SK-N-SH (cell line): Measurements from ENCODE around the gene NPC2. TPM values are rescaled to one million over a fixed set of nuclear protein-coding genes. Genes with fewer than 3 reads are reported as not detected.

Experiments used
- CTCF ChIA-PET: fragments of 300-600, 350-600 bp; formaldehyde crosslinking; extraction: SDS; loops from one replicate; lab custom pipeline; 2021; lab: Yijun Ruan, JAX
- POLR2A ChIA-PET: fragments of 350-600 bp; sonication (Branson Sonifier 250); formaldehyde crosslinking; extraction: SDS; loops from one replicate; lab custom pipeline; 2020; ENCODE audit warnings: antibody characterized with exemption, inconsistent platforms; lab: Yijun Ruan, JAX
- DNase-seq: peaks from one replicate; pipeline ENCODE4 v3.0.0; 2012
- H2AFZ ChIP-seq: fragments of 200-600 bp; sonication (generic); 2 replicates; pipeline ENCODE4 v1.8.1; 2016; ENCODE audit warnings: antibody characterized with exemption, mild to moderate bottlenecking, low read depth
- H3F3A ChIP-seq: fragments of 200-600 bp; sonication (generic); replicated peaks from 2 replicates; pipeline ENCODE3; 2016; ENCODE audit warnings: antibody characterized with exemption, mild to moderate bottlenecking; ENCODE audit not compliant: insufficient read depth
- H3K27ac ChIP-seq, 2 experiments: fragments of 200-500 bp in 1 of 2; fragments of 200-600 bp in 1 of 2; sonication (Bioruptor generic) in 1 of 2; sonication (generic), shearing (Covaris generic) in 1 of 2; 2 replicates each; pipeline versions ENCODE4 v1.5.1 to v1.6.1; 2014 to 2016; ENCODE audit warnings: low read depth in 2 of 2, inconsistent platforms in 1 of 2, low read length in 1 of 2, mild to moderate bottlenecking in 1 of 2, mixed read lengths in 1 of 2
- H3K27me3 ChIP-seq: fragments of 200-600 bp; sonication (generic), shearing (Covaris generic); 2 replicates; pipeline ENCODE4 v1.6.1; 2016; ENCODE audit warnings: mixed run types; ENCODE audit not compliant: insufficient read depth
- H3K36me3 ChIP-seq, 2 experiments: fragments of 200-500 bp in 1 of 2; fragments of 200-600 bp in 1 of 2; sonication (Bioruptor generic) in 1 of 2; sonication (generic) in 1 of 2; replicated peaks in 1 of 2; 2 replicates each; pipeline versions ENCODE3 to v1.5.1; 2014 to 2016; ENCODE audit warnings: low read length in 1 of 2, mild to moderate bottlenecking in 1 of 2; ENCODE audit not compliant: insufficient read depth in 2 of 2, control insufficient read depth in 1 of 2
- H3K4me1 ChIP-seq, 2 experiments: fragments of 200-500 bp in 1 of 2; fragments of 200-600 bp in 1 of 2; sonication (Bioruptor generic) in 1 of 2; sonication (generic), shearing (Covaris generic) in 1 of 2; 2 replicates each; pipeline versions ENCODE4 v1.5.1 to v1.6.1; 2014 to 2016; ENCODE audit warnings: low read depth in 1 of 2, low read length in 1 of 2, mixed run types in 1 of 2; ENCODE audit not compliant: insufficient read depth in 2 of 2, control insufficient read depth in 1 of 2
- H3K4me2 ChIP-seq: fragments of 200-600 bp; sonication (generic), shearing (Covaris generic); 2 replicates; pipeline ENCODE4 v1.6.1; 2017; ENCODE audit warnings: mixed run types
- H3K4me3 ChIP-seq, 2 experiments: fragments of 200-500 bp in 1 of 2; fragments of 200-600 bp in 1 of 2; sonication (Bioruptor generic) in 1 of 2; sonication (generic), shearing (Covaris generic) in 1 of 2; 2 replicates each; pipeline versions ENCODE4 v1.5.1 to v1.8.1; 2014 to 2016; ENCODE audit warnings: low read depth in 2 of 2, inconsistent platforms in 1 of 2, low read length in 1 of 2, mild to moderate bottlenecking in 1 of 2, mixed read lengths in 1 of 2, moderate library complexity in 1 of 2
- H3K79me2 ChIP-seq: fragments of 200-600 bp; sonication (generic); 2 replicates; pipeline ENCODE4 v1.8.1; 2017; ENCODE audit warnings: mild to moderate bottlenecking; ENCODE audit not compliant: insufficient read depth
- H3K9ac ChIP-seq: fragments of 200-600 bp; sonication (generic); 2 replicates; pipeline ENCODE4 v1.6.1; 2017; ENCODE audit warnings: mixed run types
- H3K9me2 ChIP-seq: fragments of 200-600 bp; sonication (generic); 2 replicates; pipeline ENCODE4 v1.6.1; 2017; ENCODE audit warnings: mixed run types
- H3K9me3 ChIP-seq: fragments of 200-600 bp; sonication (generic); 2 replicates; pipeline ENCODE4 v1.6.1; 2017; ENCODE audit warnings: mixed run types, mild to moderate bottlenecking, moderate library complexity
- H4K20me1 ChIP-seq: fragments of 200-600 bp; sonication (generic); 2 replicates; pipeline ENCODE4 v1.6.1; 2017; ENCODE audit warnings: mild to moderate bottlenecking, mixed run types; ENCODE audit not compliant: insufficient read depth
- ELF1 ChIP-seq: IDR thresholded peaks from 2 replicates; pipeline ENCODE4 v1.4.0; 2012
- EZH2phosphoT487 ChIP-seq: fragments of 200-600 bp; sonication (generic); IDR thresholded peaks from 2 replicates; pipeline ENCODE4 v1.6.1; 2017; ENCODE audit warnings: low read depth, mixed run types, mild to moderate bottlenecking, antibody characterized with exemption, moderate library complexity, borderline replicate concordance
- FOSL2 ChIP-seq: IDR thresholded peaks from 2 replicates; pipeline ENCODE4 v1.4.0; 2012; ENCODE audit warnings: low read depth, mild to moderate bottlenecking, moderate library complexity, borderline replicate concordance
- FOXJ3 ChIP-seq: sonication (generic); formaldehyde crosslinking; IDR thresholded peaks from 2 replicates; pipeline ENCODE4 v1.5.1; 2020; ENCODE audit warnings: mild to moderate bottlenecking, missing genetic modification reagents
- GATA2 ChIP-seq: sonication (generic); formaldehyde crosslinking; IDR thresholded peaks from 2 replicates; pipeline ENCODE4 v1.5.0; 2020; ENCODE audit warnings: mild to moderate bottlenecking, missing genetic modification reagents
- IRF3 ChIP-seq: fragments of 150-350 bp; IDR thresholded peaks from 2 replicates; pipeline ENCODE4 v1.6.1; 2016; ENCODE audit warnings: mild to moderate bottlenecking, low read depth, low read length
- JUND ChIP-seq: IDR thresholded peaks from 2 replicates; pipeline ENCODE4 v1.4.0; 2012
- MEF2A ChIP-seq: IDR thresholded peaks from 2 replicates; pipeline ENCODE4 v1.4.0; 2012; ENCODE audit warnings: low read depth, borderline replicate concordance
- NFIC ChIP-seq: IDR thresholded peaks from 2 replicates; pipeline ENCODE4 v1.4.0; 2012; ENCODE audit warnings: borderline replicate concordance
- NRF1 ChIP-seq: IDR thresholded peaks from 2 replicates; pipeline ENCODE4 v1.6.1; 2012; ENCODE audit warnings: low read depth, mild to moderate bottlenecking, low read length
- PBX3 ChIP-seq: IDR thresholded peaks from 2 replicates; pipeline ENCODE4; 2012
- RCOR1 ChIP-seq: fragments of 150-350 bp; IDR thresholded peaks from 2 replicates; pipeline ENCODE4 v1.6.1; 2017; ENCODE audit warnings: antibody characterized with exemption, low read length
- SIN3A ChIP-seq: IDR thresholded peaks from 2 replicates; pipeline ENCODE4 v1.6.1; 2012; ENCODE audit warnings: low read depth, mild to moderate bottlenecking, low read length, moderate library complexity, borderline replicate concordance
- SMC3 ChIP-seq: IDR thresholded peaks from 2 replicates; pipeline ENCODE4 v1.6.1; 2012; ENCODE audit warnings: low read depth, low read length, improper control_type of control experiment
- TAF1 ChIP-seq: IDR thresholded peaks from 2 replicates; pipeline ENCODE4 v1.6.1; 2012; ENCODE audit warnings: low read depth, mild to moderate bottlenecking, low read length, moderate library complexity, borderline replicate concordance
- USF2 ChIP-seq: fragments of 150-350 bp; IDR thresholded peaks from 2 replicates; pipeline ENCODE4 v1.6.1; 2017; ENCODE audit warnings: antibody characterized with exemption, low read length, low read depth, borderline replicate concordance
- YY1 ChIP-seq: IDR thresholded peaks from 2 replicates; pipeline ENCODE4 v1.4.0; 2012; ENCODE audit warnings: low read depth, mild to moderate bottlenecking
- WGBS: methylation state at CpG from one replicate; pipeline ENCODE4 v1.1.6; 2017; ENCODE audit warnings: low lambda C conversion rate; 5-methylcytosine and 5-hydroxymethylcytosine counted together
- polyA plus RNA-seq, 3 experiments: library from polyadenylated mRNA; depleted of rRNA; stranded (reverse); fragments of >200 nt; gene quantifications; 2 replicates each; pipeline ENCODE4 v1.2.3, GENCODE V29; 2012
- TF ChIP-seq, protein P1 (sequence below): fragments of 200-600 bp; sonication (generic); IDR thresholded peaks from 2 replicates; pipeline ENCODE4 v1.6.1; 2017; ENCODE audit warnings: antibody characterized with exemption, mild to moderate bottlenecking, moderate library complexity

NPC2 gene
- polyA plus RNA-seq, 1 of the 3 experiments (the other 2 are of a cell fraction): 522 TPM

- Histone ChIP-seq H3K36me3 (peaks cover 43 to 53% of the 10 kb centered on the region in 2 experiments), H3K9me3 (no peaks in the 10 kb centered on the region), H2AFZ (no peak overlapping the region), H4K20me1 (no peaks in the 10 kb centered on the region), H3K9ac (no peak overlapping the region), H3K9me2 (no peaks in the 10 kb centered on the region), H3K27ac (no peak overlapping the region), H3K4me3 (no peak overlapping the region), H3K79me2 (no peaks in the 10 kb centered on the region), H3K27me3 (no peaks in the 10 kb centered on the region), H3K4me1 (peaks cover 0 to 12% of the 10 kb centered on the region in 2 experiments; a peak in 1 of 4 replicates), H3K4me2 (no peak overlapping the region), H3F3A (peaks cover 3% of the 10 kb centered on the region)
- ChIA-PET CTCF (interaction anchor here (1.9 to 3.9 kb wide), 3 partner anchors 9 to 17 kb away, joined by 3 to 21 read pairs (median 9); no protein-coding TSS in a partner anchor), POLR2A (no interaction called here)
- no peak for DNase-seq
- 87% methylated on average over 3 of the region's 4 CpGs for WGBS
- TF ChIP-seq RCOR1 (no peak), IRF3 (no peak), USF2 (no peak), ELF1 (no peak), EZH2phosphoT487 (no peak), FOSL2 (no peak), NFIC (no peak), YY1 (no peak), SMC3 (no peak), NRF1 (no peak), JUND (no peak), TAF1 (no peak), GATA2 (CRISPR knock-in tag) (no peak), SIN3A (no peak), MEF2A (no peak), PBX3 (no peak), FOXJ3 (CRISPR knock-in tag) (no peak)
- TF ChIP-seq, protein P1, sequence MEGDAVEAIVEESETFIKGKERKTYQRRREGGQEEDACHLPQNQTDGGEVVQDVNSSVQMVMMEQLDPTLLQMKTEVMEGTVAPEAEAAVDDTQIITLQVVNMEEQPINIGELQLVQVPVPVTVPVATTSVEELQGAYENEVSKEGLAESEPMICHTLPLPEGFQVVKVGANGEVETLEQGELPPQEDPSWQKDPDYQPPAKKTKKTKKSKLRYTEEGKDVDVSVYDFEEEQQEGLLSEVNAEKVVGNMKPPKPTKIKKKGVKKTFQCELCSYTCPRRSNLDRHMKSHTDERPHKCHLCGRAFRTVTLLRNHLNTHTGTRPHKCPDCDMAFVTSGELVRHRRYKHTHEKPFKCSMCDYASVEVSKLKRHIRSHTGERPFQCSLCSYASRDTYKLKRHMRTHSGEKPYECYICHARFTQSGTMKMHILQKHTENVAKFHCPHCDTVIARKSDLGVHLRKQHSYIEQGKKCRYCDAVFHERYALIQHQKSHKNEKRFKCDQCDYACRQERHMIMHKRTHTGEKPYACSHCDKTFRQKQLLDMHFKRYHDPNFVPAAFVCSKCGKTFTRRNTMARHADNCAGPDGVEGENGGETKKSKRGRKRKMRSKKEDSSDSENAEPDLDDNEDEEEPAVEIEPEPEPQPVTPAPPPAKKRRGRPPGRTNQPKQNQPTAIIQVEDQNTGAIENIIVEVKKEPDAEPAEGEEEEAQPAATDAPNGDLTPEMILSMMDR: no peak
Observed at GRCh38 chr14:74517731-74518130, 24.6 kb upstream of the NPC2 start.
